ENCODE measurements around the gene CCNT1.
"Not testable (repeated sequence)": the region's sequence is repeated elsewhere in the genome, so short reads cannot be mapped to it uniquely, and the experiment has no call there.

CCNT1 gene

DNA sequence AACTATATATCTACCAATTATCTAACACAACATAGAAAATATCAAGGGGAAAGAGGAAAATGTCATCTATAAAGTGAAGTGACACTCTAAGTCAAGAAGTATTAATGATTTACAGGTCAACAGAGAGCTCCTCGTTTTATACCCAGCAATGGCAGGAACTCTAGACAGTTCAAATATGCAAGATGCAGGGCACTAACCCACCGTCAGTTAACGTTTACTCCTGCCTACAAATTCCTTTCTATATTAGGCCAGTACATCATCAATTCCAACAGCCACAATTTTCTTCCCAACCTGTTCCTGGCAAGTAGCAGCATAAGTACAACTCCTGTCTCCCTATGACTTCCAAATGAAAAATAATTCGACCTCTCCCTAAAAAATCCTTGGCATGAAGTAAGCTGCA, 25.5 kb downstream of the CCNT1 start:
- DNase-seq = no peak

DNA sequence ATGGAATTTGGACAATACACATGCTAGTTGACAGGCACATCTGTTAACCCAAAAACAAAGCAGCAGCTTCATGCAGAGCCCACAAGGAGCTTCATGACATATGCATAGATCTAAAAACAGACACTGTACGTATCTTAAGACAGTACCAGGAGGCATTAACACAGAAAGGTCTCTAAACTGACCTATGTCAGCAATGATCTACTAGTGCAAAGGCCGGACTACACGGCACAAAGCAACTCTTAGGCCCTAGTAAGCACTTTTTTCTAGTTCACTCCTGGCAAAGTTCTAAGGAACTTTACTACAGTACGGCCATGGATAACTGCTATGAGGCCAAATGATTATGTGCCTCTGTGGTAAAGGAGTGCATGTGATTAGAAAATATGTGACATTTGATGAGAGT, 26.1 kb downstream of the CCNT1 start:
- DNase-seq = no peak

- no peak for DNase-seq
These were observed 27.7 kb downstream of the CCNT1 start for GRCh38 chr12:48688836-48689235.

- peak; percentile 63 for DNase-seq
These were observed 28.9 kb downstream of the CCNT1 start for GRCh38 chr12:48687592-48687991.

- peak; percentile 51 for DNase-seq
These were observed 29.7 kb downstream of the CCNT1 start for GRCh38 chr12:48686615-48687334.

- DNase-seq = no peak
These were observed 30.4 kb downstream of the CCNT1 start for GRCh38 chr12:48686037-48686595.

- DNase-seq = no peak
These were observed 33.0 kb downstream of the CCNT1 start for GRCh38 chr12:48683534-48683933.

DNA sequence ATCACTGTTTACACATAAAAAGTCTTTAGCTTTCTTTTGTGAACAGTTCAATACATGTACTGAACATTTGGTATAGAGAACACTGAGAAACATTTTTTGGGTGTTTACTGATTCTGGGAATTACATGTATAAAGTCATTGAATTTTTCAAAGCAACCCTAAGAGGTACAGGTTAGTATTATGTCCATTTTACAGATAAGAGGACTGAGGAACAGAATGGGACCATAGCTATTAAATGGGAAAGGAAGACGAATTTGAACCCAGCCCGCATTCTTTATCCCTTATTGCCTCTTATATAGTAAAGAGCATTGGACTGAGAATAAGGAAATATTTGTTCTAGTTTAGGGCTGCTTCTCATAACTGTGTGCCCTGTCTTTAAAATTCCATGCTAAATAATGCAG, 33.6 kb downstream of the CCNT1 start:
- DNase-seq = no peak

DNA sequence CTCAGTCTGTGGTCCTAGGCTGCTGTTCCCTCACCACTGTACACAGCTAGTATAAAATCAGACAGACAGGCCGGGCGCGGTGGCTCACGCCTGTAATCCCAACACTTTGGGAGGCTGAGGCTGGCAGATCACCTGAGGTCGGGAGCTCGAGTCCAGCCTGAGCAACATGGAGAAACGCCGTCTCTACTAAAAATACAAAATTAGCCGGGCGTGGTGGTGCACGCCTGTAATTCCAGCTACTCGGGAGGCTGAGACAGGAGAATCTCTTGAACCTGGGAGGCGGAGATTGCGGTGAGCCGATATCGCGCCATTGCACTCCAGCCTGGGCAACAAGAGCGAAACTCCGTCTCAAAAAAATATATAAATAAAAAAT, 34.0 kb downstream of the CCNT1 start:
- not testable (repeated sequence) for DNase-seq

GRCh38 chr12:48681710-48682532, 34.6 kb downstream of the CCNT1 start, which contains the start of gene KANSL2:
KANSL2 (minus strand) TSS chr12:48682238; CDS start chr12:48681632, 606 bp downstream.
- peak; percentile 100 for DNase-seq

- DNase-seq = peak; percentile 59
These were observed 35.2 kb downstream of the CCNT1 start for GRCh38 chr12:48681399-48681709.

DNA sequence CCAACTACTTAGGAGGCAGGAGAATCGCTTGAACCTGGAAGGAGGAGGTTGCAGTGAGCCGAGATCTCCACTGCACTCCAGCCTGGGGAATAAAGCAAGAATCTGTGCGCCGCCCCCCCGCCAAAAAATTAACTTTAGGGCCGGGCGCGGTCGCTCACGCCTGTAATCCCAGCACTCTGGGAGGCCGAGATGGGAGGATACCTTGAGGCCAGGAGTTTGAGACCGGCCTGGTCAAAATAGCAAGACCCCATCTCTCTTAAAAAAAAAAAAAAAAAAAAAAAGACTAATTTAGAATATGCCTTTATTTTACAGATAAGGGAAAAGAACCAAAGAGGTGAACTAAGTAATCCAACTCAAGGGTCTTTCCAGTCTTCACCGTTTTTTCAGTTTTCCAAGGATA, 35.6 kb downstream of the CCNT1 start:
- DNase-seq = no peak

DNA sequence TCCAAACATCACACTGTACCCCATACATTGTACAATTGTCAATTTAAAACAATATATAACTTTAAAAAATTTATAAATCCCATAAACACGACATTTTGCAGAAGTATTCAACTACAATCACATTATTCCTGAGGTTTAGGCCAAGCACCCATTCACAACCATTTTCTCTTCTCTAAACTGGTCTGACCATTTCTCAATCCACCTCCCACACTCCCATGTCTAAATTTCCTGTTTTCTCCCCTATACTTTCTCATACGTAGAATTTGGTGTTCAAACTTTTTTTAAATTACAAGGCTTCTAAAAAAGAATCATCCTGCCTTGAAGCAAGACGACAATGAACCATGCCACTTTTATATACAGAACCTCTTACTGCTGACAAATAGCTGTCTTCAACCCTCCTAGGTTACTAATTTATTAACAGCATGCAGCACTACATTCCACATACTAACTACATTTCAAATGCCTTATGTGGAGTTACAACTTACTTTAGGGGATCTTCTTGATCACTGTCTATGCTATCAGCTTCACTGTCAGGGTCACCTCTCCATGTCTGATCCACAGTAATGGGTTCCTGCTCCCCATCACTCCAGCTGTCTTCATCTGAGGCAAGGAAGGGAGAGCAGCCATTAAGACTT, 37.8 kb downstream of the CCNT1 start:
- DNase-seq = no peak

- DNase-seq = no peak
These were observed 45.2 kb downstream of the CCNT1 start for GRCh38 chr12:48671231-48671856.

DNA sequence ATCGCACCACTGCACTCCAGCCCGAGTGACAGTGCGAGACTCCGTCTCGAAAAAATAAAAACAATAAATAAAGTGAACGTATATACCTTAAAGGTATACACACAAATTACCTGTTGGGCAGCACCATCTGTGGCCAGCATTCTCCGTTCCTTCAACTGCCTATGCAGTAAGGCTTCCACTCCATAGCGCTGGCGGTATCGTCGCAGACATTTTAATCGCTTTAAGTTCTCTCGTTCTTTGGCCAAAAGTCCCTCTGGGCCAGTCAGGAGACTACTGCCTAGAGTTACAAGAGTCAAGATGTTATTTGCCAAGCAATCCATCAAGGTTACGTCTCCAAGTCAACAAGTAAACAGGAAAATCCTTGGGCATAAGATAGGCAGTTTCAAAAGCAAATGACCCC, 47.5 kb downstream of the CCNT1 start:
- no peak for DNase-seq

DNA sequence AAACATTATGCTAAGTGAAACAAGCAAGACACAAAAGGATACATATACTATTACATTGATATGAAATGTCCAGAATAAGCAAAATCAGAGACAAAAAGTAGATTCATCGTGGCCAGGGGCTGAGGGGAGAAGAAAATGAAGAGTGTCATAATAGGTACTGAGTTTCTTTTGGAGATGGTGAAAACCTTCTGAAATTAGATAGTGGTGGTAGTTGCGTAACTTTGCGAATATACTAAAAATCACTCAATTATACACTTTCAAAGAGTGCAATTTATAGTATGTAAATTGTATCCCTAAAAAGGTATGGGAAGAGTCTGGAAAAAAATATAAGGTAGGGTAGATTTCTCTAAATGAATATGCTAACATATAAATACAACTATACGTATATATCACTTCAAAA, 56.6 kb downstream of the CCNT1 start:
- DNase-seq = no peak

- DNase-seq = no peak
These were observed 64.8 kb downstream of the CCNT1 start for GRCh38 chr12:48651681-48652080.

GRCh38 chr12:48645354-48645753, 71.2 kb downstream of the CCNT1 start:
- not testable (repeated sequence) for DNase-seq

DNA sequence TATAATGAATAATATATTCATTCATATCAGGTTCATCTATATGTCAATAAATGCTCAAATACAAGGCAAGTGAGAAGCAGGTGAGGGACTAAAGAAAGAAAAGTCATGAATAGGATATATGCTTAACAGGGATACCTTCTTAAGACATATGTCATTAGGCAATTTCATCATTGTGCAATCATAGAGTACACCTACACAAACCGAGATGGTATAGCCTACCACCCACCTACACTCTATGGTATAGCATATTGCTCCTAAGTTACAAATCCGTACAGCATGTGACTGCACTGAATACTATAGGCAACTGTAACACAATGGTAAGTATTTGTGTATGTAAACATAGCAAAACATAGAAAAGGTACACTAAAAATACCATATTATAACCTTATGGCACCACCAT, 73.5 kb downstream of the CCNT1 start:
- no peak for DNase-seq

- not testable (repeated sequence) for DNase-seq
These were observed 74.6 kb downstream of the CCNT1 start for GRCh38 chr12:48641752-48642555.

- DNase-seq = no peak
These were observed 75.7 kb downstream of the CCNT1 start for GRCh38 chr12:48640854-48641253.

- DNase-seq = no peak
These were observed 76.1 kb downstream of the CCNT1 start for GRCh38 chr12:48640428-48640827.
